RWPE1 (cell line): ENCODE data around the gene SAT2.
"Not testable (repeated sequence)": the region's sequence is repeated elsewhere in the genome, so short reads cannot be mapped to it uniquely, and the experiment has no call there.

Experiments
- CTCF ChIA-PET: fragments of 350-600 bp; sonication (Branson Sonifier 250); formaldehyde crosslinking; extraction: SDS; loops from one replicate; lab custom pipeline; 2021; lab: Yijun Ruan, JAX
- POLR2A ChIA-PET: fragments of 400-600 bp; formaldehyde crosslinking; extraction: SDS; loops from one replicate; lab custom pipeline; 2020; ENCODE audit warnings: antibody characterized with exemption; ENCODE audit not compliant: low non-redundant PET; lab: Yijun Ruan, JAX
- DNase-seq: peaks from one replicate; pipeline ENCODE4 v3.0.0; 2012; ENCODE audit warnings: low spot score
- H3K27ac ChIP-seq: fragments of 450-650 bp; 2 replicates; pipeline ENCODE4 v1.5.1; 2017
- CTCF ChIP-seq: fragments of 450-650 bp; conservative IDR thresholded peaks from 2 replicates; pipeline ENCODE4 v1.5.1; 2017; ENCODE audit warnings: low read depth, mild to moderate bottlenecking

The SAT2 gene

GRCh38 chr17:7651097-7651664 lies 23.6 kb upstream of the SAT2 start:
- ChIA-PET CTCF (interaction anchor here (0.6 to 1.2 kb wide), 4 partner anchors 19 to 339 kb away, joined by 3 to 5 read pairs (median 4); partner anchors contain the start of gene TP53), POLR2A (interaction anchor here (0.6 to 0.8 kb wide), 2 partner anchors 35 to 293 kb away, joined by 3 to 4 read pairs; no protein-coding TSS in a partner anchor)
- TF ChIP-seq CTCF, result no peak

GRCh38 chr17:7650509-7651096 lies 23.0 kb upstream of the SAT2 start, which contains the start of gene ATP1B2:
ATP1B2 (plus strand) TSS chr17:7650926; CDS start chr17:7651519, 593 bp downstream.
- no peak for TF ChIP-seq CTCF
- ChIA-PET POLR2A (interaction anchor here (0.8 kb wide), 1 partner anchor 36 kb away, joined by 3 read pairs; no protein-coding TSS in a partner anchor), CTCF (interaction anchor here (0.6 to 1.2 kb wide), 3 partner anchors 18 to 340 kb away, joined by 3 to 5 read pairs (median 4); partner anchors contain the start of gene TP53)
- peak; percentile 43 for DNase-seq
- no peak within 1 kb of the TSS for H3K27ac ChIP-seq

More at GRCh38 chr17:7651097-7651664, 23.6 kb upstream of the SAT2 start:
- H3K27ac ChIP-seq, result no peak overlapping the region
- DNase-seq, result no peak

GRCh38 chr17:7647018-7647417 lies 19.4 kb upstream of the SAT2 start:
- ChIA-PET POLR2A (no interaction called here), CTCF (no interaction called here)
- H3K27ac ChIP-seq, result no peak overlapping the region
- no peak for TF ChIP-seq CTCF
- DNase-seq, result no peak

- ChIA-PET POLR2A (no interaction called here), CTCF (interaction anchor here (0.6 kb wide), 1 partner anchor 343 kb away, joined by 3 read pairs; no protein-coding TSS in a partner anchor)
- TF ChIP-seq CTCF, result no peak
- no peak for DNase-seq
- no peak overlapping the region for H3K27ac ChIP-seq
Measured at GRCh38 chr17:7646457-7646856, 18.8 kb upstream of the SAT2 start.

- TF ChIP-seq CTCF, result no peak
- ChIA-PET POLR2A (no interaction called here), CTCF (no interaction called here)
- no peak for DNase-seq
- H3K27ac ChIP-seq, result no peak overlapping the region
Measured at GRCh38 chr17:7644775-7645174, 17.2 kb upstream of the SAT2 start.

GRCh38 chr17:7641635-7642034 lies 14.0 kb upstream of the SAT2 start:
- DNase-seq, POLR2A ChIA-PET, H3K27ac ChIP-seq: not testable (repeated sequence)
- CTCF ChIA-PET, result interaction anchor here (1.7 kb wide), 1 partner anchor 9 kb away, joined by 6 read pairs; no protein-coding TSS in a partner anchor

GRCh38 chr17:7640783-7641182 lies 13.2 kb upstream of the SAT2 start:
- TF ChIP-seq CTCF, result no peak
- no peak for DNase-seq
- CTCF ChIA-PET, result no interaction called here
- POLR2A ChIA-PET, result no interaction called here
- H3K27ac ChIP-seq, result no peak overlapping the region
